ENCODE data around the gene NTN1.
"Not testable (repeated sequence)": the region's sequence is repeated elsewhere in the genome, so short reads cannot be mapped to it uniquely, and the experiment has no call there.

The NTN1 gene

GRCh38 chr17:9256361-9256750 is 235.0 kb downstream of the NTN1 start:
- no peak for DNase-seq

- no peak for DNase-seq
Observed at GRCh38 chr17:9256751-9257629, 235.7 kb downstream of the NTN1 start.

- not testable (repeated sequence) for DNase-seq
Observed at GRCh38 chr17:9257630-9257965, 236.3 kb downstream of the NTN1 start.

GRCh38 chr17:9258115-9259015 is 237.1 kb downstream of the NTN1 start:
- DNase-seq, result no peak

GRCh38 chr17:9259419-9259818 is 238.1 kb downstream of the NTN1 start:
- no peak for DNase-seq

GRCh38 chr17:9261081-9262012 is 240.0 kb downstream of the NTN1 start:
- no peak for DNase-seq

GRCh38 chr17:9266031-9266680 is 244.8 kb downstream of the NTN1 start:
- no peak for DNase-seq

- DNase-seq, result no peak
Observed at GRCh38 chr17:9266697-9267117, 245.4 kb downstream of the NTN1 start.

GRCh38 chr17:9268546-9268945 is 247.2 kb downstream of the NTN1 start:
- DNase-seq, result no peak

- no peak for DNase-seq
Observed at GRCh38 chr17:9269350-9270035, 248.2 kb downstream of the NTN1 start.

- DNase-seq, result no peak
Observed at GRCh38 chr17:9270921-9271320, 249.6 kb downstream of the NTN1 start.

GRCh38 chr17:9271989-9272388 is 250.7 kb downstream of the NTN1 start:
- no peak for DNase-seq

GRCh38 chr17:9272501-9273200 is 251.3 kb downstream of the NTN1 start:
- DNase-seq, result no peak

GRCh38 chr17:9273428-9274391 is 252.4 kb downstream of the NTN1 start:
- DNase-seq, result no peak

GRCh38 chr17:9274973-9275372 is 253.7 kb downstream of the NTN1 start:
- DNase-seq, result no peak

- DNase-seq, result no peak
Observed at GRCh38 chr17:9279893-9280292, 258.6 kb downstream of the NTN1 start.

GRCh38 chr17:9283909-9284308 is 262.6 kb downstream of the NTN1 start:
- DNase-seq, result no peak

GRCh38 chr17:9284884-9285283 is 263.6 kb downstream of the NTN1 start:
- DNase-seq, result no peak

- no peak for DNase-seq
Observed at GRCh38 chr17:9285602-9286427, 264.5 kb downstream of the NTN1 start.

All from central memory CD4-positive, alpha-beta T cell (primary cell).